GM12891 (cell line): Measurements from ENCODE around the gene NLGN1.
"Not testable (repeated sequence)": the region's sequence is repeated elsewhere in the genome, so short reads cannot be mapped to it uniquely, and the experiment has no call there.

Source experiments
- DNase-seq: peaks from one replicate; pipeline ENCODE4 v3.0.0; 2011; ENCODE audit warnings: low spot score; ENCODE audit not compliant: insufficient read length
- FAIRE-seq: peaks from 2 replicates; lab custom pipeline; 2011; peaks lifted over from hg19 to GRCh38; lab: Jason Lieb, UNC
- PAX5 ChIP-seq: IDR thresholded peaks from 2 replicates; pipeline ENCODE4 v1.6.1; 2011; ENCODE audit warnings: low read length, moderate library complexity, mild to moderate bottlenecking; ENCODE audit not compliant: insufficient read depth, severe bottlenecking
- POLR2A ChIP-seq: IDR thresholded peaks from 2 replicates; pipeline ENCODE4 v1.6.1; 2011; ENCODE audit warnings: low read depth, low read length, control low read depth
- POLR2AphosphoS5 ChIP-seq: IDR thresholded peaks from 2 replicates; pipeline ENCODE4 v1.6.1; 2011; ENCODE audit warnings: low read depth, low read length, control low read depth
- POU2F2 ChIP-seq: IDR thresholded peaks from 2 replicates; pipeline ENCODE4 v1.6.1; 2011; ENCODE audit warnings: low read depth, mild to moderate bottlenecking, control low read depth, low read length, moderate library complexity
- SPI1 ChIP-seq: IDR thresholded peaks from 2 replicates; pipeline ENCODE4 v1.6.1; 2011; ENCODE audit warnings: low read depth, low read length, control low read depth
- TAF1 ChIP-seq: IDR thresholded peaks from 2 replicates; pipeline ENCODE4 v1.6.1; 2011; ENCODE audit warnings: low read depth, low read length, control low read depth

Gene NLGN1

GRCh38 chr3:173416070-173416469, 18.5 kb downstream of the NLGN1 start:
- no peak for FAIRE-seq
- no peak for TF ChIP-seq POLR2A
- TF ChIP-seq TAF1: no peak
- TF ChIP-seq PAX5: no peak
- TF ChIP-seq POLR2AphosphoS5: no peak
- TF ChIP-seq POU2F2: no peak
- TF ChIP-seq SPI1: no peak
- no peak for DNase-seq

GRCh38 chr3:173429076-173429475, 31.5 kb downstream of the NLGN1 start:
- DNase-seq (no peak), FAIRE-seq (no peak)
- no peak for TF ChIP-seq POLR2AphosphoS5
- no peak for TF ChIP-seq TAF1
- no peak for TF ChIP-seq POLR2A
- TF ChIP-seq SPI1: no peak

- DNase-seq (no peak), FAIRE-seq (no peak)
- TF ChIP-seq POU2F2: no peak
- no peak for TF ChIP-seq POLR2AphosphoS5
- TF ChIP-seq POLR2A: no peak
- TF ChIP-seq TAF1: no peak
- TF ChIP-seq PAX5: no peak
- no peak for TF ChIP-seq SPI1
These were observed 32.0 kb downstream of the NLGN1 start for GRCh38 chr3:173429527-173429926.

- DNase-seq: no peak
- FAIRE-seq: no peak
- TF ChIP-seq POLR2A: no peak
- no peak for TF ChIP-seq TAF1
- no peak for TF ChIP-seq POLR2AphosphoS5
- no peak for TF ChIP-seq SPI1
- TF ChIP-seq PAX5: no peak
- TF ChIP-seq POU2F2: no peak
These were observed 33.0 kb downstream of the NLGN1 start for GRCh38 chr3:173430576-173430975.

- FAIRE-seq: no peak
- no peak for DNase-seq
- TF ChIP-seq POU2F2: no peak
- no peak for TF ChIP-seq TAF1
- no peak for TF ChIP-seq POLR2AphosphoS5
- no peak for TF ChIP-seq PAX5
- no peak for TF ChIP-seq POLR2A
- no peak for TF ChIP-seq SPI1
These were observed 41.5 kb downstream of the NLGN1 start for GRCh38 chr3:173439004-173439403.

GRCh38 chr3:173440514-173440913, 43.0 kb downstream of the NLGN1 start:
- TF ChIP-seq POLR2A (no peak), POLR2AphosphoS5 (no peak), PAX5 (no peak), SPI1 (no peak), POU2F2 (no peak), TAF1 (no peak)
- no peak for DNase-seq
- no peak for FAIRE-seq

GRCh38 chr3:173451561-173451960, 54.0 kb downstream of the NLGN1 start:
- not testable (repeated sequence) for DNase-seq, FAIRE-seq

- no peak for TF ChIP-seq POLR2A
- no peak for TF ChIP-seq POLR2AphosphoS5
- no peak for TF ChIP-seq POU2F2
- DNase-seq: no peak
- FAIRE-seq: no peak
These were observed 65.7 kb downstream of the NLGN1 start for GRCh38 chr3:173463250-173463649.

- no peak for TF ChIP-seq TAF1
- TF ChIP-seq POU2F2: no peak
- no peak for TF ChIP-seq SPI1
- TF ChIP-seq POLR2A: no peak
- TF ChIP-seq PAX5: no peak
- TF ChIP-seq POLR2AphosphoS5: no peak
- DNase-seq (no peak), FAIRE-seq (no peak)
These were observed 67.6 kb downstream of the NLGN1 start for GRCh38 chr3:173465112-173465511.

GRCh38 chr3:173465898-173466678, 68.5 kb downstream of the NLGN1 start:
- no peak for TF ChIP-seq TAF1
- no peak for DNase-seq
- no peak for FAIRE-seq

GRCh38 chr3:173467501-173467900, 70.0 kb downstream of the NLGN1 start:
- no peak for TF ChIP-seq POLR2A
- TF ChIP-seq TAF1: no peak
- no peak for TF ChIP-seq POU2F2
- TF ChIP-seq PAX5: no peak
- TF ChIP-seq POLR2AphosphoS5: no peak
- no peak for TF ChIP-seq SPI1
- FAIRE-seq (no peak), DNase-seq (no peak)
